ENCODE measurements around the gene TSTD1.
"Not testable (repeated sequence)": the region's sequence is repeated elsewhere in the genome, so short reads cannot be mapped to it uniquely, and the experiment has no call there.

Gene TSTD1

GRCh38 chr1:161068306-161069234 lies 29.8 kb upstream of the TSTD1 start:
- DNase-seq = peak; percentile 28

DNA sequence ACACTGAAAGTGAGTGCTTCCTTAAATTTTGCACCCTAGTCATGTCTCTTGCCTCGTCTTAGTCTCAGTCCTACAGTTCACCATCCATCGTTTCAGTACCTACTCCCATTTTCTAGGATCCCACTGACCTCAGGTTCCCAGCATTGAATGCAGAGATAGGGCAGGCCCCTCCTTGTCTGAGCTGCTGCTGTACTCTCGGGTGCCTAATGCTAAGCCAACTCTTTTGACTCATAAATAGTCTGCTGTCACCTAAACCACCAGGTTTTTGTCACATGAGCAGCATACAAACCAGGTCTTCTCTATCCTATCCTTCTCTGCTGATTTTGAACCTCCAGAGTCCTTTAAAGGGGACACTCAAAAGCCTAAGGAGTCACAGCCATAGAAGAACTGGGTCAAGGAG lies 27.9 kb upstream of the TSTD1 start:
- DNase-seq = no peak

DNA sequence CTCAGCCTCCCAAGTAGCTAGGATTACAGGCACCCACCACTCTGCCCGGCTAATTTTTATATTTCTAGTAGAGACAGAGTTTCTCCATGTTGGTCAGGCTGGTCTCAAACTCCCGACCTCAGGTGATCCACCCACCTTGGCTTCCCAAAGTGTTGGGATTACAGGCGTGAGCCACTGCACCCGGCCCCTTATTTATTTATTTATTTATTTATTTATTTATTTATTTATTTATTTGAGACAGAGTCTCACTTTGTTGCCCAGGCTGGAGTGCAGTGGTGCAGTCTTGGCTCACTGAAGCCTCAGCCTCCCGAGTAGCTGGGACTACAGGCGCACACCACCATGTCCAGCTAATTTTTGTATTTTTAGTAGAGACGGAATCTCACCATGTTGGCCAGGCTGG lies 26.9 kb upstream of the TSTD1 start:
- DNase-seq = not testable (repeated sequence)

GRCh38 chr1:161063936-161064335 lies 25.2 kb upstream of the TSTD1 start:
- not testable (repeated sequence) for DNase-seq

- DNase-seq = no peak
These were observed 22.7 kb upstream of the TSTD1 start for GRCh38 chr1:161061419-161061818.

DNA sequence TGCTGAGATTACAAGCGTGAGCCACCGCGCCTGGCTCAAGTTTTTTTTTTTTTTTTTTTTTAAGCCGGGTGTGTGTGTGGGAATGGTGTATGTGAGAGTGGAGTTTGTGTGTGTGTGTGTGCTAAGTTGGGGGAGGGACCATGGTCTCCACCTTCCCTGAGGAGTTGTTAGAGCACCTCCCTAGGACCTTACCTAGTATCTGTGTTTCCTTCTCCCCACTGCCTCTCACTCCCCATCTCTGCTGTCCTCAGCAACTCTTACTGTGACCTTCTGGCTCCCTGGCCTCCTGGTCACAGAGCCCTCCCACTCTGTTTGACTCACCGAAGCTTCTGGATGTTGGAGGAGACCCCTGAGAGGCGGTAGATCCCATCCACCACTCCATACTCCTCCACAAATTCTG lies 20.5 kb upstream of the TSTD1 start:
- no peak for DNase-seq

DNA sequence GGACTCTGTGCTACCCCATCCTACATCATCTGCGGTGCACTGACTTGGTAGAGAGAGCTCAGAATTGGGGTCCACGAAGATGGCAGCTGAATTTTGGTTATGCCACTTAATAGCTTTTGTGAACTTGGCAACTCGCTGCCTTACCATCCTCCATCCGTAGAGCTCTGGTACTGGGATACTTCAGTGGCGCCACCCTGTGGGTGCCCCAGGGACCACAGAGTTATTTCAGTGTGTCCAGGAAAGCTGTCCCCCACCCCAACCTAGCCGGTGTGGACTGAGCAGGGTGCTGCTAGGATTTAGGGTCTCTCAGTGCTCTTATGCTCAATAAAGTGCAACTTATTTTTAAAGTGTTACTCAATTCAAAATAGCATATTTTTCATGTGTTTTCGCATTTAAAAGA lies 16.0 kb upstream of the TSTD1 start:
- DNase-seq = no peak

GRCh38 chr1:161054232-161054631 lies 15.5 kb upstream of the TSTD1 start:
- no peak for DNase-seq

- DNase-seq = no peak
These were observed 14.1 kb upstream of the TSTD1 start for GRCh38 chr1:161052899-161053298.

GRCh38 chr1:161051219-161051618 lies 12.5 kb upstream of the TSTD1 start:
- DNase-seq = no peak

- no peak for DNase-seq
These were observed 10.4 kb upstream of the TSTD1 start for GRCh38 chr1:161048949-161049722.

- no peak for DNase-seq
These were observed 9.0 kb upstream of the TSTD1 start for GRCh38 chr1:161047436-161048420.

DNA sequence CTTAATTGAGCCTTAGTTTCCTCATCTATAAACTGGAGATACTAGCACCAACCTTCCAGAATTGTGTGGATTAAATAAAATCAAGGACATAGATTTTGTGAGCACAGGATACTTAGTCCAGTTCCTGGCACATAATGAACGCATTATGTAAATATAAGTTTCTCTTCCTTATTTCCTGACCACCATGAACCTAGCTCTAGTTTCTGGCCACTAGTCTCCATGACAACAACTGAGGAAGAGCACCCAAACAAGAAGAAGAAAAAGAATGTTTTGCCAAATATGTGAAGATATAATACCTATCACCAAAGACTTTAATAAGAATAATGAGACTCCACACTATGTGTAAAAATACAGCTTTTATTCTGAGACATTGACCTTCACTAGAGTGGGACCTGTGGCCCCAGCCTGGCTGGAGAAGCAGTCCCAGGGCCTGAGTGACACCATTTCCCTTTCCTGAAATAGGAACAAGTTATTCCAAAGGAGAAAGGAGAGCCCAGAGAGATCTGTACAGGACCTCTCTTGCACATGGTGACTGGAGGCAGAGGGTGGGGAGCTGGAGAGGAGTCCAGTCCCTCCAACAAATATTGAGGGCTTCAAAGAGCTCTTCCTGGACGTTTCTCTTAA lies 8.0 kb upstream of the TSTD1 start:
- DNase-seq = peak; percentile 64

DNA sequence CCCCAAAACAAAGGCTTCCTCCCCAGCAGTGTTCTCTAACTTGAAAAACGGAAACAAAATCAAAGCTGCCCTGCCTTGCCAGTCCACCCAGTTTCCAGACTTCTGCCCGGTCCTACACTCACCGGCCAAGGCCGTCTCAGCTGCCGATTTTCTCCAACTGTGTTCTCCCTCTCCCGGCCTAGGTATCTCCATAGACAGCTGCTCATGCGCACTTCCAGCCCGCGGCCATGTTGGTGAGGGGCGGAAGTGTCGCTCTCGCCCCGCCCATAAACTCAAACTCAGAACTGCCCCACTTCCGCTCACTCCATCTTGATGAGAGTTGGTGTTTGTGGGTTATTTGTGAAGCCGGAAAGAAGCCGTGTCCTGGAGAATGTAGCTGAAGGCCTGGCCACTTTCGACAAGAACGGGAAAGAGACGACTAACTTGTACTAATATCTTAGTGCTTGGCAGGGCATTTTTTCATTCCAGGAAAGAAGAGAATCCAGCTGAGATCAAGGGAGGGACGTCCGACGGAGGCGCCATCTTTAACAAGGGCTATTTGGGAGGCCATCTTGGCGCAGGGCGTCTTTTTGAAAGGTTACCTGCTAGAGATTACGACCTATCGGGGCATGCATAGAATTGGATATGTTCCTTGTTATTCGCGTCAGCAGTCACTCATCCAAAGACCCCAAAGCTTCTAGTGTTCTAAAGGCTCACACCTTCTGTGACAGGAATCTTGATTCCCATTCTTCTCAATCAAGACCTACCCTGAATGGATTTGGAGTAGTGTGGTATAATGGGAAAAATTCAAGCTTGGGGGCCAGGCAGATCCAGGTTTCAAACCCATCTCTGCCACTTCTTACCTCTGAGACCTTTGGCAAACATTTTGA lies 7.2 kb upstream of the TSTD1 start, which contains the start of gene USF1:
Gene USF1 (minus strand): TSS at position 242 of the 869 bp plus-strand sequence. CDS start 2,702 bp downstream, outside the sequence.
- peak; percentile 98 for DNase-seq

- peak; percentile 92 for DNase-seq
These were observed 6.4 kb upstream of the TSTD1 start for GRCh38 chr1:161044908-161045735.

GRCh38 chr1:161044535-161044907 lies 5.8 kb upstream of the TSTD1 start:
- no peak for DNase-seq

DNA sequence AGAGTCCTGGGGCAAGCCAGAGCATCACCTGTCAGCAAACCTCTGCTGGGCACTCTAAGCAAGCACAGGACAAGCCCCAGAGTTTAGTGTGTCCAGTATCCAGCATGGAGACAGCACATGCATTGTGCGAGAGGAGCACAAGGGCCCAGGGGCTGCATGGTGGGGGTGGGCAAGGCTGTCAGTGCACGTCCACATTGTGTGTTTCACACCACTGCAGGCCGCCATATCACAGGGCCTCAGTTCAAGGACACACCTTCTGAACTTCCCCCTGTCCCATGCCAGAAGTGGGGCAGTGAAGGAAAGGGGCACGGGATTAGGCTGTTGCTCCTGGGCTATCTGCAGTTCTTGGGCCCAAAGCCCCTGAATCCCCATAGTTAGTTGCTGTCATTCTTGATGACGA lies 782 bp upstream of the TSTD1 start:
- DNase-seq = no peak

- DNase-seq = no peak
These were observed 386 bp upstream of the TSTD1 start for GRCh38 chr1:161039154-161039545.

DNA sequence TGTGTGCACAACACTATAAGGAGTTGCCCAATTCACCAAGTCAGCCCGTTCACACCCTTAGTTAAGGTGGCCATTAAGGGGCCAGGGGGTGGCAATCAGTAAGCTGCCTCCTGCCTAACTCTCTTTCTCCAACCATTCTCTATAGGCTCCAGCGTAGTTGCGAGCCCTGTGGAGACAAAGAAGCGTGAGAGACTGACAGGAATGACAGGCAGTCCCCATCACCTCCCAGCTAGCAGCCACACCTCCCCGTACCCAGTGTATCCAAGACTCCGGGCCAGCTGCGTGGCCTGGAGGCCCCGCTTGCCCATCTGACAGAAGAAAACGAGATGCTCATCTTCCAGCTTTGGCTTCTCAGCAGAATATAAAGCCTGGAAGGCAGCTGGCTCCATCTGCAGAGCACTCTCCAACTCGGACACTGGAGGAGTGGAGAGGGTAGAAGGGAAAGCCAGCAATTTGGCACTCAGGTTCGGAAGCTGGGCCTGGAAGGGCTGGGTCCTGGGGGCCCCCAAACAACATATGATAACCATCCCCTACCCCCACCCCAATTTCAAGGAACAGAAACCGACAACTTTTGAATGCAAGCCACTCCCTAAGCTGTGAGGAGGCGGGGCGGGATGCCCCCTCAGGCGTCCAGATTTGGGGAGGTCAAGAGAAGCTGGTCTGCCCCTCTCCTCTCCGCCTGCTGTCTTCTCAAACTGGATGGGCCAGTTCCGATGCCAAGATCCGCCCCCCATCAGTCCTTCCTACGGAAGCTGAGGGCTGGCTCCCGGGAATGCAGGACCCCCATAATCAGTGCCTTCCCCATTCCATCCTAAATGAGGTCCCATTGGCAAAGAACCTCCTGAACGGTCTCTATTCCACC lies 872 bp downstream of the TSTD1 start:
- no peak for DNase-seq

Measured in RPMI8226 (cell line).